ENCODE measurements around the gene AFAP1.

Gene AFAP1

DNA sequence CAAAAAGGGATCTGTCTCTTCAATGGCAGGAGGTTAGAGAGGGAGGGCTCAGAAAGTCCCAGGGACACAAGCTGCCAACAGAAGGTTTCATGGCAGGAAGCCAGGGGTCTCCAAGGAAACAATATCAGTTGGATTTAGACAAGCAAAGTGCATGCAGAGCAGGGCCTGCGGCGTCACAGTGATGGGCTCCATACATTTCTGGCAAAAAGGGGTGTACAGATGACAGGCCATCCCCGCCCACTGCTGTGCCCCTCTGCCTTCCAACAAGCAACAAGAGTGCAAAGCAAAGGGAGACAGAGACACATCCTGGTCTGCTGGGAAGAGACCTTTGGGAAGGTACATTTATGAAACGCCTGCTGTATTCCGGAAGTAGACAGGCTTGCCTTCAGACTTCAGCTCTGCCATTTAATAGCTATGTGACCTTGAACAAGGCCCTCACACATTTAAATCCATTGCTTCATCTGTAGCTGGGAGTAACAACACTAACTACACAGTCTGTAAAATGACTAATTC is 121.2 kb downstream of the AFAP1 start:
- DNase-seq: no peak

DNA sequence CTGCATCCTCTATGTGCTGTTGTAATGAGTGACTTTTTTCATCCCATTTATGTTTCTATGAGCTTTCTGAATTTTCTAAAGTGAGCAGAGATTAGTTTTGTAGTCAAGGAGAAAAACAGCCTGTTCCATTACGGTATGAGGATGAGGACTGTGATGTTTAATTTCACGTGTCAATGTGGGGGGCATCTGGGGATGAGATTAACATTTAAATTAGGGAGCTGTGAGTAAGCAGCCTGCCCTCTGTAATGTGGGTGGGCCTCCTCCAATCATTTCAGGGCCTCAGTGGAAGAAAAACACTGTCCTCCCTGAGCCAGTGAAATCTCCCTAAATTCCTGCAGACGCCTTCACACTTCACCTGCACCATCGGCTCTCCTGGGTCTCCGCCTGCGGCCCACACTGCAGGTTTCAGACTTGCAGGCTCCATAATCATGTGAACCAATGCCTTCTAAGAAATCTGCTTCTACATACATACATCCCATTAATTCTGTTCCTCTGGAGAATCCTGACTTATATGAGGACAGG is 121.7 kb downstream of the AFAP1 start:
- no peak for DNase-seq

DNA sequence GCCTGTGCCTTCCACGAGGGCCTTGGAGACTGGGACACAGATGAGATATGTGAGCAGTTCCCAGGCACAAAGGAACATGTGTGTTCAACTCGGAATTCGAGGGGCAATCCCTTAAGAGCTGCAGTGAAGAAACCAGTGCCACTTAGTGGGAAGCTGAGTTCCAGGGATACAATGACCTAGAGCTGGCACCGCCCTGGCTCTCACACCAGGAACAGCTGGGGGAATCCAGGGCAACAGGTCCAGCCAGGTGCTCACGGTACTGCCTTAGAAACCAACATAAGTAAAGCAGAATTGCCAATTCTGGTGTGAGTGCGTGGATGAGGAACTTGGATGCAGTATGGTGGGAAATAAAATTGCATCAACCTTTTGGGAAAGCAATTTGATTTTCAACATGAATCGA is 122.9 kb downstream of the AFAP1 start:
- no peak for DNase-seq

GRCh38 chr4:7815981-7816380 is 123.7 kb downstream of the AFAP1 start:
- no peak for DNase-seq

DNA sequence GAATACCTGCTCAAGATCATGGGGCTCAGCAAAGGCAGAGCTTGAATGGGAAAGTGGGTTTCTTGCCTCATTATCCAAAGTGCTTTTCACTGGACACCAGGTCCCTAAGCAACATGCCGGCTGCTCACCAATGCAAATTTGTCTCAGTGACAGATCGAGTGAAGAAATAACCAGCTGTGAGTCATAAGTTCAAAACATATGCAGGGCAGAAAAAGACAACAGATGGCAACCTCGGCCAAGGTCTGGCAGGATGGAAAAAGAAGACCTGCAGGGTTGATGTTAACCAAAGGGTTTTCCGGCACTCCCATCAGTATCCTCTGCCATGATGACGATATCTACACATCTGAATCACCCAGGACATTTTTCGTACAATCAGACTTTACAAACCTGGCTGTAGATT is 124.1 kb downstream of the AFAP1 start:
- no peak for DNase-seq

- DNase-seq: no peak
Measured at GRCh38 chr4:7814451-7814850, 125.2 kb downstream of the AFAP1 start.

- no peak for DNase-seq
Measured at GRCh38 chr4:7813674-7814073, 126.0 kb downstream of the AFAP1 start.

DNA sequence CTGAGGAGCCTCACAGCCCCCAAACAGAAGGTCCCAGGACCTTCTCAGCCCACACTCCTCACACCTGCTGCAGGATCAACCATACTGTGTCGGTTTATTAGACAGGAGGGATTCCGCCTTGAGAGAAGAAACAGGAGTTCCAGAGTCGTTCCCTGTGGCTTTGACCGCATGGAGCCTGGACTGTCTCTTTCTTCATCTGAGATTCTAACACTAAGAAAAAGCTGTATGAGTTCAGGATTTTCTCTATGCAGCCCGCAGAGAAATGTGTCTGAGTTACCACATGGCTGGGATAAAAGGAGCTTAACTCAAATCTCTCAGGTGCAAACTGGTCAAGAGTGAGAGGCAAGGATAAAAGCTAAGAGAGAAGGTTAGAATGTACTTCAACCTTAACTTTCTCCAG is 126.7 kb downstream of the AFAP1 start:
- no peak for DNase-seq

DNA sequence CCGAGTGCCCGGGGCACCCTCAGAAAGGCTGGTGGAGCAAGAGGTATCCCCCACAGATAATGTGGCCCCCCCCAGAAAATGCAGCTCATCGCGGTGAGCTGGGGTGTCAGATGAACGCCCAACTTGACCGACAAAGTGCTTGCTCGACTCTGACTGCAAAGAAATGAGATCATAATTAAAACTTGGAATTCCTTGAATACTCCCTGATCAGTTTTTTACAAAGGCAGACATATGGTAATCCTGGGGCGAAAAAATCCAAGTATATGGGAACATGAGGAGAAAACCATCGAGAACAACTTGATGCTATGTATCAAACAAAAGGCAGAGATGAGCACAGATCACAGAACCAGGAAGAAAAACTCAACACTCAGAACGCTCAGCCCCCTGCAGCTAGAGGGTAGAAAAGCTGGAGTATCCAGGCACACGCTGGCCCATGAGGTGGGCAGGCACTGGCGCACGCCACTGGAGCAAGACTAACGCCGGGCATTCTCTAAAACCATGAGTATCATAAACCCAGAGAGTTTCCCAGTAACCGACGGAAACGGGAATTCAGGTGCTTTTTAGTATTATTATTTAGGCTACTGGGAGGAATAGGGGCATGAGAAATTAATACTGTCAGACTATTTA is 127.3 kb downstream of the AFAP1 start:
- no peak for DNase-seq

- DNase-seq: no peak
Measured at GRCh38 chr4:7811536-7812191, 128.0 kb downstream of the AFAP1 start.

DNA sequence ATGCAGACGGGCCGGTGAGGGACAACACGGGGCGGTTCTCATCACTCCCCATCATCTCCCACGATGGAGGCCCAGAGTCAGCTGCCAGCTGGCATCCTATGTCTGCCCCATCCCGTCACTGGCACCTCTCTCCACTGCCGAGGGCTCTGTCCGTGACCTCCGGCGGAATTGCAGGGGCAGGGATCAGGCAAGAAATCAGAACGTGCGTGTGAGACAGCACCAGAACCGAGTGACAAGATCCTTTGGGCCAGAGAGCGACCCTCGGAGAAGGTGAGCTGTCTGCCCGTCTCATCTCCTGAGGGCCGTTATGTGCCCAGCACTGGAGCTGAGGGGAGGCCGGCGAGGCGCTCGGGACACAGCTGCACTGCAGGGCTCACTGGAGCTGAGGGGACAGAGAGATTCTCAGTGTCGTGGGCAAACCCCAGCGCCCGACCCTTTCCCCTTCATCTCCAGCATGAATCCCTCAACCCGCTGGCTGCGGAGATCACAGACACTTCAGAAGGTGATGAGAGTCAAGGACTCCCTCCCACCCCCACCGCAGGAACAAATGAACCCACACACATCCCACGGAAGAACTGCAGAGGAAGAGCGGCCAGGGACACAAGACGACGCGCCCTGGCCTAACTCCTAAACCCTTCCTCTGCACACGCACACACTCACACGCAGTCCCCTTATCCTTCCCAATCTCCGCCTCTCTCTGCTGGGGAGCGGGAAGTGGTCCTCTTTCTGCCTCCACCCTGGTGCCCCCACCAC is 128.7 kb downstream of the AFAP1 start:
- no peak for DNase-seq

DNA sequence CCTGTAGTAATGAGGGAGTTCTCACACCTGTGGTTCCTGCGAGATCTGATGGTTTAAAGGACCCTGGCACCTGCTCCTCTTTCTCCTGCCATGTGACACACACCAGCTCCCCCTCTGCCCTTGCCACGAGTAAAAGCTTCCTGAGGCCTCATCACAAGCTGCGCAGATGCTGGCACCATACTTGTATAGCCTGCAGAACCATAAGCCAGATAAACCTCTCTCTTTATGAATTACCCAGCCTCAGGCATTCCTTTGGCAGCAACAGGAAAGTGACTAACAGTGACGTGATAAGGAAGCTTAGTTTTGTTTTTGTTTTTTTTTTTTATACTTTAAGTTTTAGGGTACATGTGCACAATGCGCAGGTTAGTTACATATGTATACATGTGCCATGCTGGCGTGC is 130.9 kb downstream of the AFAP1 start:
- DNase-seq: no peak

GRCh38 chr4:7808181-7808580 is 131.5 kb downstream of the AFAP1 start:
- no peak for DNase-seq

DNA sequence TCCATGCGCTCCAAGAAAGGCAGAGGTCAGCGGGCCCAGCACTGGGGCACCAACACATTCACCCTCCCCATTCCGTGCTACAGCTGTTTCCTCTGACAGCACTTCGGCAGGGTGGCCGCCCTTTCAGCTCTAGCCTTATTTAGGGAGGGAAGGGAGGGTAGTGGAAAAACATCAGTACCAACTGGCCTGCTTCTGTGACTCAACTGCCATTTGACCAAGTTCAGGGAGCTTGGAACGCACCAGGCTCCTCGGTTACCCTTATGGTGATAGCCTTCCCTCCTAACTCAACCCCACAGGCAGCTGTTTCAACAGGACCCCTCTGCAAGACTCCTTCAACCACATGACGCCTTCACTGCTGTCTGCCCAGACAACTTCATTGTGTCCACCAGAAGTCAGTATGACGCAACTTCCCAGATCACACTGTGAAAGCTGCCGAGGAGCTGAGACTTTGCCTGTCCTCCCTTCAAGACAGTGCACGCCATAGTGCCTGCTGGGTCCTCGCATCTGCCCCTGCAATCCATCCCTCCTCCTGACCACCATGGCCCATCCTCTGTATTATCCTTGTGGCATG is 132.2 kb downstream of the AFAP1 start:
- no peak for DNase-seq

DNA sequence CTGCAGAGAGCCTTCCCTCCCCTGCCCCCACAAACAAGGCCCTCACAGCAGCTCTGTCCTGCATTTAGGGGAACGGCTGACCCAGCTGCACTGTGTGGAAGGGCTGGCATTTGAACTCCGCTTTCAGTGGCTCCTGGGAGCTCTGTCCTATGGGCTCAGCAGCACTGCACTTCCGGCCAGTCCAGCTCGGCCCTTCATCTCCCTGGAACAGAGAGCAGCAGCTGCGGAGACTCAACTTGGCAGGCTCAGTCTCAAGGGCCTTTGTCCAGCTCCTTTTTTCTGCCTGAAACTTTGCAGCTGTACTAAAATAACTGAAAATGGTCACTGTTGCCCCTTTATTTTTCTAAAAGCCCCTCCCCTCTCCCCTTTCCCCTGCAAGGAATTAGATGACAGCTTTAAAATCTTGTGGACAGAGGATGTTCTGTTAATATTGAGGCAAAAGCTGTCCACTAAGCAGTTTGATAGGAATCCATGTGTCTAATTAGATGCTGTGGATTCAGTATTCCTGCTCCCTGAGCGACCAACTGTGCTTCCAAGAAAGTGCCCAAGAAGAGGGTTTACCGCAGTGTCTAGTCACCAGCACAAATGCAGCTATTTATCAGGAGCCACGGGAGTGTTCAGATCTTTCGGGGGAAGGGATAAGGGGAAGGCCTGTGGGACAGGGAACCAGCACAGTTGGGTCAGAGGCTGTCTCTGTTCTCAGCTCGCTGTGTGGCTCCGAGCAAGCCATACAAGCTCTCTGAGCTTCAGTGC is 133.1 kb downstream of the AFAP1 start:
- no peak for DNase-seq

DNA sequence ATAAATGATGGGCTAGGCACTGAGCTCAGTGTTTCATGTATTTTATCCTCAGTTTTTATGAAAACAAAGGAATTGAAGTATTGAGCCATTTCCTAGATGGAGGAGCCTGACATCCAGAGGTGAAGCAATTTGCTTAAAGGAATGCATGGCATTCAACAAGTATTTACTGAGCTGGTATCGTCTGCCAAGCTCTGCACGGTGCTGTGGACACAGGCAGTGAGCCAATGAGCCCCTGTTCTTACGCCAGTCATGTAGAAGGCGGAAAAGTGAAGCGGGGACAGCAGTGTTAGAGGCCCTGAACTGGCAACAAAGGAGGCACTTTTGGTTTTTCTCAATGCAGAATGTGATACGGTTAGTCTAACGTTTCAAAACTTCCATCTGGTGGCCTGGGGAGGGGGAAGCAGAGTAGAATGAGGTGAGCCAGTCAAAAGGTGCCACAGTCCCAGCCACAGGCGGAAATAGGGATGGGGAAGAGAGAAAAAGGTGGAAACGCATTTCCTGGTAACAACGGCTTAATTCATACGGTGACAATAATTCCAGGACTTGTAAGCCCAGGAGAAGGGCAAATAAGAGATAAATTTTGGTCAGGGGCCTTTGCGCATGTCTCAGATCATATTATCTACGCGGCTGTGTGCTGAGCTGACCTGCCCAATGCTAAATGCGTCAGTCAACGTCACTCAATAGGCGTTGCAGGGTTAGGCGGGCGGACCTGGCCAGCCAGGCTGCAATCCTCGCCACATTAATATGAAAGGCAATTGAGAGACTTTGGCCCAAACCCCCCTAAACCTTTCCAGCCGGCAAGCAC is 133.9 kb downstream of the AFAP1 start:
- no peak for DNase-seq

DNA sequence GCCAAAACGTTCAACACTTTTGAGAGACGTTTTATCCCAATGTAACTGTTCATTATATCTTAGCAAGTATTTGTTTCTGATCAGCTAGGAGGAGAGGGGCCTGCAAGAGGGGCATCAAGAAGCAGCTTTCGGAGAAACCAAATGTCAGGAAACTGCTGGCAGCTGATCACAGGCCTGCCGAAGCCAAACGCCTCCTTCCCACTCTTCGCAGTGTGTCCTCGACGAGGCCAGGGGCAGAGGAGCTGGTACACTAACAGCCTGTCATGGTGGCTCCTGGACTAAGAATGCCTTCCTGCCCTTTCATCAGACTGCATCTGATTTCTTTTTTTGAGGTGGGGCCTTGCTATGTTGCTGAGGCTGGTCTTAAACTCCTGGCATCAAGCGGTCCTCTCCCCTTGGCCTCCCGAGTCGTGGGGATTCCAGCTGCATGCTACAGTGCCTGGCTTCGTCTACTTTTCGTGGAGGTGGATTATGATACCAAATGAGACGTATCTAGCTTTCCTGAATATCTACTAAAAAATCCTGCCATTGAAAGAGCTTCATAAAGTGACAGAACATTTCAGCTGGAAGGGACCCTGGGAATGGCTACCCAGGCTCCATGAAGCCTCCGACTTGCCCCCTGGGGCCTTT is 134.8 kb downstream of the AFAP1 start:
- no peak for DNase-seq

DNA sequence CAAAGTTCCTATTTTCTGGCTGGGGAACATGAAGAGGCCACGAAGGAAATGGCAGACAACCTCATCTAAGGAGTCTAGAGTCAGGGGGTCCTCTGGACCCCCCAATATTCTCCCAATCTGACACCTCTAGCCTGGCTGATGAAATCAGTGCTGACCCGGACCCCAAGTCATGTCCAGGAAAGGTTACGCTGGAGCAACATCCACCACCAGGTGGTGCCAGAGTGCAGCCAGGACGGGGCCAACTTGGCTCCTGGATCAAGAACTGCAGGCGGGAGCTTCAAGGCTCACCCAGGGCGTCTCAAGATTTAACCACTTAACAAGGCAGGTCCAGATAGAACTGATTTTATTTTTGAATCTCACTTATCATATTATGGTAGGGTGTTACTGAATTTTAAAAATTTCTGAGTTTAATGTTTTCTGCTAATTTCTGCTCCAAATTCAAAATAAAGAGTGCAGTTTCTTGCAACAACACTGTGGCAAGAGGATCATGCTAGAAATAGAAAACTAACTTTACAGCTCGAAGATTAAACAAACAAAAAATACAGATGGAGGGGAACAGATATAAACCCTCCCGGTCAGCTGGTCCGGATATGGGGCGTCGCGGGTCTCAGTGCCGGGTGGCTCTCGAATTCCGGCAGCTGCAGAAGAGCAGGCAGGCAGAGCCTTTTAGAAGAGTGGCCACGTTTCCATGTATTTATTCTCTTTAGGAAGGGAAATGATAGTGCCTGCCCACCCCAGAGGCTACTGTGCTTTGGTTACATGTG is 135.5 kb downstream of the AFAP1 start:
- peak; percentile 75 for DNase-seq

DNA sequence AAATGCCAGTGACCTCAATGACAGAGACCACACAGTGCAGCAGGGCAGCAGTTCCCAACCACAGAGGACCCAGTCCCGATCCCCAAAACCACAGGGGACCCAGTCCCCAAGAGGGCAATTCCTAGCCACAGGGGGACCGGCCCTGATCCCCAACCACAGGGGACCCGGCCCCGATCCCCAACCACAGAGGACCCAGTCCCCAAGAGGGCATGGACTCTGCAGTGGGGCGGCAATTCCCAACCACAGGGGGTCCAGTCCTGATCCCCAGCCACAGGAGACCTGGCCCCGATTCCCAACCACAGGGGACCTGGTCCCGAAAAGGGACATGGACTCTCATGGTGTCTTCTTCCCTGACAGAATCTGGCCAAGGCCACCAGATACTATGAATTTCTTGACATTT is 136.3 kb downstream of the AFAP1 start:
- no peak for DNase-seq

DNA sequence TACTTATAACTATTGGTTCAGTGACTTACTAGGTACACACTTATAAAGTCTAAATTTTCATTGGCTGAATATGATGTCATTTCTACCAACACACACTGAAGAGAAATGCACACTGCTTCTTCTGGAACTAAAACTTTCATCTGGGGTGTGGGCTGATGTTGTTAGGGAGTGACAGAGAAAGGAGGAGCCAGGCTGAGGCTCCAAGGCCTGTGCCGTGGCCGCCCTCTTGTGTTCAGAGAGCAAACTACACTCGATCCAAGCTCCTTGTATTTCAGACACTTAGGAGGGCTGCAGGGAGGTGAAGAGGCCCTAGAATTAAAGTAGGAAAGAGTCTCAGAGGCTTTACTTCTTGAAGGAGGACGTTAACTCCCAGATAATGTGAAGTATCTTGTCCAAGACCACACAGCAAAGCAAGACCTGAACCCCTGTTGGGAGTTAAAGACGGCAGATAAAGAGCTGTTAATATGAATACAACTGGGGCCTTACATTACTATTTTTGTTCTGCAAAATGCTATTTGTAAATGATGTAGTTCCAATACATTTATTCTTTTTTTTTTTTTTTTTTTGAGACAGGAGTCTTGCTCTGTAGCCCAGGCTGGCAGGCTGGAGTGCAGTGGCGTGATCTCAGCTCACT is 137.5 kb downstream of the AFAP1 start:
- peak; percentile 75 for DNase-seq

Measured in stimulated activated naive CD4-positive, alpha-beta T cell treated with Interleukin-2 at 50 U/mL for 16 hours (primary cell).